Fibroblast of lung (primary cell): ENCODE data around the gene TBCC. TPM values are rescaled to one million over a fixed set of nuclear protein-coding genes. Genes with fewer than 3 reads are reported as not detected.

Experiments used
- DNase-seq, 2 donors: peaks; one replicate each; pipeline versions ENCODE4 v3.0.0 to v3.0.0-alpha.2; 2010; ENCODE audit warnings: low read depth in 2 of 2
- H2AFZ ChIP-seq: 2 replicates; pipeline ENCODE4 v1.5.1; 2012; ENCODE audit warnings: low read length, control low read depth, inconsistent platforms
- H3K27ac ChIP-seq: 2 replicates; pipeline ENCODE4 v1.5.1; 2011; ENCODE audit warnings: low read length, control low read depth; ENCODE audit not compliant: insufficient read depth
- H3K27me3 ChIP-seq: 2 replicates; pipeline ENCODE4 v1.5.1; 2011; ENCODE audit warnings: mild to moderate bottlenecking, low read length; ENCODE audit not compliant: control insufficient read depth, insufficient read depth
- H3K36me3 ChIP-seq: 2 replicates; pipeline ENCODE4 v1.5.1; 2011; ENCODE audit warnings: low read length; ENCODE audit not compliant: control insufficient read depth, insufficient read depth
- H3K4me1 ChIP-seq: 2 replicates; pipeline ENCODE4 v1.5.1; 2011; ENCODE audit warnings: low read length; ENCODE audit not compliant: control insufficient read depth, insufficient read depth; ENCODE audit errors: extremely low read depth
- H3K4me2 ChIP-seq: 2 replicates; pipeline ENCODE4 v1.5.1; 2011; ENCODE audit warnings: low read length, control low read depth; ENCODE audit not compliant: insufficient read depth; ENCODE audit errors: extremely low read depth
- H3K4me3 ChIP-seq, 4 experiments: fragments of 200-600 bp in 1 of 4; sonication (generic) in 1 of 4; replicated peaks in 1 of 4; 2 replicates each; pipeline ENCODE4 v1.5.1; 2011 to 2016; ENCODE audit warnings: low read length in 4 of 4, low read depth in 3 of 4, mild to moderate bottlenecking in 3 of 4, control low read depth in 2 of 4, inconsistent platforms in 1 of 4, mixed read lengths in 1 of 4; ENCODE audit not compliant: insufficient read depth in 1 of 4; ENCODE audit errors: control extremely low read depth in 1 of 4
- H3K79me2 ChIP-seq: 2 replicates; pipeline ENCODE4 v1.5.1; 2012; ENCODE audit warnings: mild to moderate bottlenecking, low read length, inconsistent platforms; ENCODE audit not compliant: control insufficient read depth, insufficient read depth
- H3K9ac ChIP-seq: 2 replicates; pipeline ENCODE4 v1.5.1; 2011; ENCODE audit warnings: mild to moderate bottlenecking, low read length, control low read depth; ENCODE audit not compliant: insufficient read depth
- H3K9me3 ChIP-seq: 2 replicates; pipeline ENCODE4 v1.5.1; 2012; ENCODE audit warnings: low read depth, low read length; ENCODE audit not compliant: control insufficient read depth, insufficient read depth
- H4K20me1 ChIP-seq: 2 replicates; pipeline ENCODE4 v1.5.1; 2011; ENCODE audit warnings: low read length; ENCODE audit not compliant: control insufficient read depth, insufficient read depth; ENCODE audit errors: extremely low read depth
- EZH2 ChIP-seq: IDR thresholded peaks from 2 replicates; pipeline ENCODE4 v1.5.1; 2012; ENCODE audit warnings: low read length, control low read depth, mild to moderate bottlenecking; ENCODE audit errors: missing control alignments
- polyA plus RNA-seq, 2 donors: library from polyadenylated mRNA; depleted of rRNA in 1 of 2; stranded (reverse) in 1 of 2; unstranded in 1 of 2; fragments of >200 nt; gene quantifications; 2 replicates each; pipeline ENCODE4 v1.2.1, GENCODE V29; 2011 to 2012; ENCODE audit warnings: missing spikeins in 1 of 2
- total RNA-seq: library from RNA; depleted of rRNA; stranded (reverse); fragments of >200 nt; gene quantifications from 2 replicates; pipeline ENCODE4 v1.2.1, GENCODE V29; 2014
- TF ChIP-seq, protein P1 (sequence below), 2 donors: IDR thresholded peaks in 1 of 2; conservative IDR thresholded peaks in 1 of 2; 1 replicate in 1 of 2; 2 replicates in 1 of 2; pipeline ENCODE4 v1.5.1; 2011 to 2012; ENCODE audit warnings: low read length in 2 of 2, control low read depth in 1 of 2, inconsistent platforms in 1 of 2, low read depth in 1 of 2, mild to moderate bottlenecking in 1 of 2

The TBCC gene
- total and polyA plus RNA-seq, 2 donors (not counting 1 experiment from before 2014, with no cell fraction given): 18.2 to 50.0 TPM

DNA sequence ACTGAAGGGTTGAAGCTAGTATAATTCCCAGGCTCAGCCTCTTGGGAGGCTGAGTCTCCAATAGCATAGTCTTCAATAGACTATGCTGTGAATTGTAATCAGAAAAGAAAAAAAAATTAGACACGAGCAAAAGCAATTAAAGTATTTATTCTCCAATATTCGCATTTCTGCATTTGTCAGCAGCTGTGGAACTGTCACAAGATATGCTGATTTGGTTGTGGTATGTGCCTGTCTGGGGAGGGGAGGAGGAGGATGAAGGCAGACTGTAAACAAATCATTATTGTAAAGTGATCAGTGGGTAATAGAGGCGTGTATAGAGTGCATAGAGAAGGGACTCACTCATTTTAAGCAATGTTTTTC, 25.8 kb upstream of the TBCC start:
- Histone ChIP-seq H3K36me3 (no peaks in the 10 kb centered on the region), H4K20me1 (no peaks in the 10 kb centered on the region)

DNA sequence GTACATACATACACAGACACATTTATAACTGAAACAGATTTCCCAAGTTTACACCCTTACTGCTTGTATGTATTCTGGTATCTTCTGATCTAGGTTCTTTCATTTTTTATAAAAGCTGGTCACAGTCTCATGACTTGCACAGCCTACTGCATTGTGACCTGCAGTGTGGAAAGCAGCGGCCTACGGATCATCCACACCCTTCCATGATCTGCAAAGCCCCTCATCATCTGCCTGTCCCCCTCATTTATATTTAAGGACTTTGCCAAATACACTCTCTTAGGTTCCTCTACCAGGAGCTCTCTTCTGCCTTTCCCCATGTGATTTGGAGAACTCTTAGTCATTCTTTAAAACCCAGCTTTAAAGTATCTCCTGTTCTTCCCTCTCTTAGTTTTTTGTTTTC, 23.9 kb upstream of the TBCC start:
- Histone ChIP-seq H3K27me3 (no peaks in the 10 kb centered on the region), H2AFZ (no peak overlapping the region), H3K9me3 (no peaks in the 10 kb centered on the region), H3K4me2 (no peak overlapping the region), H3K79me2 (no peaks in the 10 kb centered on the region), H3K4me3 (no peak overlapping the region), H3K4me1 (no peaks in the 10 kb centered on the region), H3K27ac (no peak overlapping the region), H3K9ac (no peak overlapping the region), H3K36me3 (no peaks in the 10 kb centered on the region), H4K20me1 (no peaks in the 10 kb centered on the region)
- DNase-seq: no peak
- TF ChIP-seq EZH2: no peak

More for the DNA sequence above, 25.8 kb upstream of the TBCC start:
- TF ChIP-seq, protein P1, sequence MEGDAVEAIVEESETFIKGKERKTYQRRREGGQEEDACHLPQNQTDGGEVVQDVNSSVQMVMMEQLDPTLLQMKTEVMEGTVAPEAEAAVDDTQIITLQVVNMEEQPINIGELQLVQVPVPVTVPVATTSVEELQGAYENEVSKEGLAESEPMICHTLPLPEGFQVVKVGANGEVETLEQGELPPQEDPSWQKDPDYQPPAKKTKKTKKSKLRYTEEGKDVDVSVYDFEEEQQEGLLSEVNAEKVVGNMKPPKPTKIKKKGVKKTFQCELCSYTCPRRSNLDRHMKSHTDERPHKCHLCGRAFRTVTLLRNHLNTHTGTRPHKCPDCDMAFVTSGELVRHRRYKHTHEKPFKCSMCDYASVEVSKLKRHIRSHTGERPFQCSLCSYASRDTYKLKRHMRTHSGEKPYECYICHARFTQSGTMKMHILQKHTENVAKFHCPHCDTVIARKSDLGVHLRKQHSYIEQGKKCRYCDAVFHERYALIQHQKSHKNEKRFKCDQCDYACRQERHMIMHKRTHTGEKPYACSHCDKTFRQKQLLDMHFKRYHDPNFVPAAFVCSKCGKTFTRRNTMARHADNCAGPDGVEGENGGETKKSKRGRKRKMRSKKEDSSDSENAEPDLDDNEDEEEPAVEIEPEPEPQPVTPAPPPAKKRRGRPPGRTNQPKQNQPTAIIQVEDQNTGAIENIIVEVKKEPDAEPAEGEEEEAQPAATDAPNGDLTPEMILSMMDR (conservative IDR thresholded peaks at IDR 0.05 in 1 of 2, IDR thresholded peaks at IDR 0.05 in 1 of 2; ENCODE audit: low read depth in 1 of 2, low read length in 2 of 2): no peak
- Histone ChIP-seq H3K79me2 (no peaks in the 10 kb centered on the region), H3K9ac (no peak overlapping the region), H3K4me2 (no peak overlapping the region), H2AFZ (no peak overlapping the region), H3K27ac (no peak overlapping the region), H3K9me3 (no peaks in the 10 kb centered on the region), H3K4me3 (no peak overlapping the region), H3K4me1 (no peaks in the 10 kb centered on the region), H3K27me3 (no peaks in the 10 kb centered on the region)
- DNase-seq: no peak

DNA sequence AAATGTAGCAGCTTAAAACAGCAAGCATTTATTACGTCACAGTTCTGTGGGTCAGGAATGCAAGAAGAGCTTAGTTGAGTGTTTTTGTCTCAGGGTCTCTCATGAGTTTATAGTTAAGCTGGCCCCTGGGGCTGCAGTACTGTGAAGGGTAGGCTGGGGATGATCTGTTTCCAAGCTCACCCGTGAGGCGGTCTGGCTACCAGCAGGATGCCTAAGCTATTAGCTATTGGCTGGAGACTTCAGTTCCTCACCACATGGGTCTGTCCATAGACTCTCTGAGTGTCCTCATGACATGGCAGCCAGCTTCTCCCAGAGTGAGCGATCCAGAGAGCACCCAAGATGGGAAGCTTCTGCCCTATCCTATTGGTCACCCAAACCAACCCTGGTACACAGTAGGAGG, 23.1 kb upstream of the TBCC start:
- DNase-seq: no peak
- H3K4me1 ChIP-seq: no peaks in the 10 kb centered on the region
- H4K20me1 ChIP-seq: no peaks in the 10 kb centered on the region
- H2AFZ ChIP-seq: no peak overlapping the region
- TF ChIP-seq, protein P1 (conservative IDR thresholded peaks at IDR 0.05 in 1 of 2, IDR thresholded peaks at IDR 0.05 in 1 of 2; ENCODE audit: low read depth in 1 of 2, low read length in 2 of 2): no peak
- no peak for TF ChIP-seq EZH2
- H3K27me3 ChIP-seq: no peaks in the 10 kb centered on the region
- no peak overlapping the region for H3K4me2 ChIP-seq
- H3K36me3 ChIP-seq: no peaks in the 10 kb centered on the region
- no peaks in the 10 kb centered on the region for H3K9me3 ChIP-seq
- no peaks in the 10 kb centered on the region for H3K79me2 ChIP-seq
- H3K27ac ChIP-seq: no peak overlapping the region
- no peak overlapping the region for H3K9ac ChIP-seq
- no peak overlapping the region for H3K4me3 ChIP-seq
